ENCODE results near the gene GCK.

The GCK gene

GRCh38 chr7:44188480-44189225 lies 586 bp downstream of the GCK start:
- TF ChIP-seq CTCF (conservative IDR thresholded peaks at IDR 0.05; ENCODE audit: control insufficient read depth, insufficient read depth, low read depth, low read length), result no peak
- no peak for DNase-seq (ENCODE audit: low read depth)
- no peak overlapping the region for H3K4me3 ChIP-seq (ENCODE audit: control insufficient read depth, low read depth, low read length)

GRCh38 chr7:44187636-44188416 lies 1.4 kb downstream of the GCK start:
- no peak overlapping the region for H3K4me3 ChIP-seq (ENCODE audit: control insufficient read depth, low read depth, low read length)
- TF ChIP-seq CTCF (conservative IDR thresholded peaks at IDR 0.05; ENCODE audit: control insufficient read depth, insufficient read depth, low read depth, low read length), result no peak
- DNase-seq (ENCODE audit: low read depth), result no peak

- TF ChIP-seq CTCF (conservative IDR thresholded peaks at IDR 0.05; ENCODE audit: control insufficient read depth, insufficient read depth, low read depth, low read length), result no peak
- DNase-seq (ENCODE audit: low read depth), result no peak
- no peak overlapping the region for H3K4me3 ChIP-seq (ENCODE audit: control insufficient read depth, low read depth, low read length)
These were observed 2.5 kb downstream of the GCK start for GRCh38 chr7:44186736-44187135.

GRCh38 chr7:44185729-44186128 lies 3.5 kb downstream of the GCK start:
- no peak for DNase-seq (ENCODE audit: low read depth)
- TF ChIP-seq CTCF (conservative IDR thresholded peaks at IDR 0.05; ENCODE audit: control insufficient read depth, insufficient read depth, low read depth, low read length), result no peak
- H3K4me3 ChIP-seq (ENCODE audit: control insufficient read depth, low read depth, low read length), result no peak overlapping the region

GRCh38 chr7:44184873-44185446 lies 4.3 kb downstream of the GCK start:
- no peak overlapping the region for H3K4me3 ChIP-seq (ENCODE audit: control insufficient read depth, low read depth, low read length)
- TF ChIP-seq CTCF (conservative IDR thresholded peaks at IDR 0.05; ENCODE audit: control insufficient read depth, insufficient read depth, low read depth, low read length), result no peak
- no peak for DNase-seq (ENCODE audit: low read depth)

- H3K4me3 ChIP-seq (ENCODE audit: control insufficient read depth, low read depth, low read length), result no peak overlapping the region
- DNase-seq (ENCODE audit: low read depth), result peak; percentile 87
- no peak for TF ChIP-seq CTCF (conservative IDR thresholded peaks at IDR 0.05; ENCODE audit: control insufficient read depth, insufficient read depth, low read depth, low read length)
These were observed 4.9 kb downstream of the GCK start for GRCh38 chr7:44184206-44184872.
